Measurements from ENCODE around the gene DYNLT1.
"Not testable (repeated sequence)": the region's sequence is repeated elsewhere in the genome, so short reads cannot be mapped to it uniquely, and the experiment has no call there.

Gene DYNLT1

DNA sequence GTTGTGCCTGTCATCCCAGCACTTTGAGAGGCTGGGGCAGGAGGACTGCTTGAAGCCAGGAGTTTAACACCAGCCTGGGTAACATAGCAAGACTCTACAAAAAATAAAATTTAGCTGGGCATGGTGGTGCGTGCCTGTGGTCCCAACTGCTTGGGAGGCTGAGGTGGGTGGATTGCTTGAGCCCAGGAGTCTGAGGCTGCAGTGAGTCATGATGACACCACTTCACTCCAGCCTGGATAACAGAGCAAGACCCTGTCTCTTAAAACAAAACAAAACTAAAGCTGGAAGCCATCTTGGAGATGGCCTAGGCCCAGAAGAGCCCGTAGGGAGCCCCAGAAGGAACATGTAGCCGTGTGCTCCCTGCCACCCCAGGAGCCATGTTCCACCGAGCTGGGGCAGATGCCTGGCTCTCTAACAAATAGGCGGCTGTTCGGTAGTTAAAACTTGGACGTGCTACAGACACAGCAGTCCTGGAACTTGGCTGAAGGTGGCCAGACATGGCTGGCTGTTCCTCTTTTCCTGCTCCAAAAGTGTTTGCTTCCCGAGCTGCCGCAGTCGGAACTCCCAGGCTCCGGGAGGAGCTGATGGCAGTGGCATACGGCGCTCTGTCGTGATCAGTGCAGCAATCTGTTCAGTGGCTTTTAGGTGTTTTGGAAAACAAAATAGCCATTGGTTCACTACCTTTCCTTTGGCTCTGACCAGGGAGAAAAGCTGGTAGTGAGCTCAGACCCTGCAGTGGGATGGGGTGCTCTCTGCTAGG is 37.0 kb downstream of the DYNLT1 start:
- no peak for DNase-seq
- Mint-ChIP-seq H3K27me3 (no peaks in the 10 kb centered on the region), H3K4me3 (no peak overlapping the region), H3K9me3 (no peaks in the 10 kb centered on the region), H3K27ac (no peak overlapping the region), H3K4me1 (peaks cover 12% of the 10 kb centered on the region)
- no peak for ATAC-seq

DNA sequence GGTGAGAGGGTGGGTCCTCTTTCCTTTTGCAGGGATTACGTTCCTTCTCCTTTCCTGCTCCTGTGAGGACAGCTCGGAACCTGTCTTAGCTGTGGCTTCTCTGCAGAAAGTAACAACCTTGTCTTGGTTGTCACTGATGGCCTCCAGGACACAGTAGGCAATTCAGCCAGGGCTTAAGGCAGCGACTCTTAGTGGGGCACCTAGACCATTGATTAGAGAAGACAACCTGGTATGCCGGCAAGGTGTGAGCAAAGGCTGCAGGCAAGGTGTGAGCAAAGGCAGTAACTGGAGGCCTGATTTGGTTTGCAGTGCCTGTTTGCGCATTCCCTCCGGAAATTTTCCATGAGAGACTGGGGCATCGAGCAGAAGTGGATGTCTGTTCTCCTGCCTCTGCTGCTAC is 37.6 kb downstream of the DYNLT1 start:
- no peak for DNase-seq
- H3K4me1 Mint-ChIP-seq: peaks cover 12% of the 10 kb centered on the region

DNA sequence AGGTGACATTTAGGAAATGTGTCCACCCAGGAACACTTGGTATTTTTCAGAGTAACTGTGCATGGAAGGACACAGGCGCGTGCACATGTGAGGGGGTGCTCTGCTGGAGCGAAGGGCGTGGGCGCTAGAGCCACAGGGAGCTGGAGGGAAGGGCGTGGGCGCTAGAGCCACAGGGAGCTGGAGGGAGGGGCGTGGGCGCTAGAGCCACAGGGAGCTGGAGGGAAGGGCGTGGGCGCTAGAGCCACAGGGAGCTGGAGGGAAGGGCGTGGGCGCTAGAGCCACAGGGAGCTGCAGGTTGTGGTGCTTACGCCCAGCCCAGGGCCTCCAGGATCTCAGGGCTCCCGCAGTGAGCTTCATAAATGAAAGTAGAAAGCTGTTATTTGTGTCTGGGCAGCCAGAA is 38.5 kb downstream of the DYNLT1 start:
- peaks cover 12% of the 10 kb centered on the region for H3K4me1 Mint-ChIP-seq
- not testable (repeated sequence) for H3K9me3 Mint-ChIP-seq, H3K27ac Mint-ChIP-seq, H3K4me3 Mint-ChIP-seq, H3K27me3 Mint-ChIP-seq, DNase-seq, ATAC-seq

More for the DNA sequence above, 37.6 kb downstream of the DYNLT1 start:
- Mint-ChIP-seq H3K27ac (peak overlapping the region in 1 of 2 donors; percentile 55), H3K27me3 (no peaks in the 10 kb centered on the region), H3K4me3 (no peak overlapping the region), H3K9me3 (no peaks in the 10 kb centered on the region)
- ATAC-seq: no peak

- no peaks in the 10 kb centered on the region for H3K9me3 Mint-ChIP-seq
- ATAC-seq (peak; percentile 55), DNase-seq (peak; percentile 44 to 46)
Measured at GRCh38 chr6:158605266-158605878, 39.2 kb downstream of the DYNLT1 start.

DNA sequence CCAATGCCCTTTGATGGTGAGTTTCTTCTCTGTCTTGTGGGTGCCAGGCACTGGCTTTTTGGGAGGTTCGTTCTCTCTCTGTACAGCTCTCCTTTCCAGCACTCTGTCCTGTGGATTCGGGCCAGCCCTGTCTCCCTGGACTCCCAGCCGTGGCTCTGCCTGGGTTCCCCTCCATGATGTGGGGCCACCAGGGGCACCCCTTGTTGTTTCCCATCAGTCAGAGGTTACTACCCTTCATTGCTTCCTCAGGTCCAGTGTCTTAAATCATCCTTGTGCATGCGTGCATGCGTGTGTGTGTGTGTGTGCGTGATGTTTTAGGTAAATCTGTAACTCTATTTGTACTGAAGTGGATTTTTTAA is 40.5 kb downstream of the DYNLT1 start:
- Mint-ChIP-seq H3K9me3 (no peaks in the 10 kb centered on the region), H3K4me1 (peaks cover 12% of the 10 kb centered on the region), H3K27me3 (no peaks in the 10 kb centered on the region), H3K4me3 (no peak overlapping the region), H3K27ac (no peak overlapping the region)
- DNase-seq (no peak), ATAC-seq (no peak)

More at GRCh38 chr6:158605266-158605878, 39.2 kb downstream of the DYNLT1 start:
- no peak overlapping the region for H3K4me3 Mint-ChIP-seq
- no peaks in the 10 kb centered on the region for H3K27me3 Mint-ChIP-seq
- H3K27ac Mint-ChIP-seq: peak overlapping the region in 1 of 2 donors; percentile 40
- peaks cover 12% of the 10 kb centered on the region for H3K4me1 Mint-ChIP-seq

GRCh38 chr6:158603261-158604047 is 41.1 kb downstream of the DYNLT1 start:
- DNase-seq (no peak), ATAC-seq (no peak)
- H3K4me1 Mint-ChIP-seq: peaks cover 12% of the 10 kb centered on the region
- no peaks in the 10 kb centered on the region for H3K9me3 Mint-ChIP-seq
- no peaks in the 10 kb centered on the region for H3K27me3 Mint-ChIP-seq
- H3K27ac Mint-ChIP-seq: no peak overlapping the region
- no peak overlapping the region for H3K4me3 Mint-ChIP-seq

- no peak overlapping the region for H3K4me3 Mint-ChIP-seq
- H3K9me3 Mint-ChIP-seq: no peaks in the 10 kb centered on the region
- DNase-seq (no peak), ATAC-seq (no peak)
- H3K27me3 Mint-ChIP-seq: no peaks in the 10 kb centered on the region
- H3K4me1 Mint-ChIP-seq: peaks cover 13% of the 10 kb centered on the region
- no peak overlapping the region for H3K27ac Mint-ChIP-seq
Measured at GRCh38 chr6:158599635-158600034, 44.9 kb downstream of the DYNLT1 start.

GRCh38 chr6:158597565-158597964 is 47.0 kb downstream of the DYNLT1 start:
- DNase-seq: no peak
- Mint-ChIP-seq H3K4me1 (peaks cover 7% of the 10 kb centered on the region), H3K27me3 (no peaks in the 10 kb centered on the region), H3K4me3 (no peak overlapping the region), H3K27ac (no peak overlapping the region), H3K9me3 (no peaks in the 10 kb centered on the region)
- ATAC-seq: no peak

GRCh38 chr6:158596861-158597260 is 47.7 kb downstream of the DYNLT1 start:
- Mint-ChIP-seq H3K9me3 (no peaks in the 10 kb centered on the region), H3K4me3 (no peak overlapping the region), H3K27me3 (no peaks in the 10 kb centered on the region), H3K27ac (peak overlapping the region in 1 of 2 donors; percentile 63), H3K4me1 (peaks cover 7% of the 10 kb centered on the region)
- DNase-seq (no peak), ATAC-seq (no peak)

DNA sequence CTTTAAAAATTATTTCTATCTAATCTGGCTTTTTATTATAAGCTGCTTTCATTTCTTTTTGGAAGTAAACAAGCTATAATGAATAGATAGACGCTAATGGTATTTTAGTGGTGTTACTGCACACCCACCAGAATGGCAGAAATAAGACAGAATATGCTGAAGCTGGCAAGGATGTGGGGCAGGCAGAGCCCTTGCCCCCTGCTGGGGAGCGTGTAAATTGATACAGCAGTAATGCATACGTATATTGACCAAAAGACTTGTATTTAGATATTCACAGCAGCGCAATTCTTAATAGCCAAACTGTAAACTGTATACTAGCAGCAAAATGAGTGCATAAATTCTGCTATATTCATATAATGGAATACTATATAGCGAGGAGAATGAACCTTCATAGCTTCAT is 49.3 kb downstream of the DYNLT1 start:
- no peak overlapping the region for H3K27ac Mint-ChIP-seq
- H3K4me1 Mint-ChIP-seq: peaks cover 16% of the 10 kb centered on the region
- no peak for ATAC-seq
- H3K9me3 Mint-ChIP-seq: no peaks in the 10 kb centered on the region
- no peak overlapping the region for H3K4me3 Mint-ChIP-seq
- DNase-seq: no peak
- H3K27me3 Mint-ChIP-seq: no peaks in the 10 kb centered on the region

DNA sequence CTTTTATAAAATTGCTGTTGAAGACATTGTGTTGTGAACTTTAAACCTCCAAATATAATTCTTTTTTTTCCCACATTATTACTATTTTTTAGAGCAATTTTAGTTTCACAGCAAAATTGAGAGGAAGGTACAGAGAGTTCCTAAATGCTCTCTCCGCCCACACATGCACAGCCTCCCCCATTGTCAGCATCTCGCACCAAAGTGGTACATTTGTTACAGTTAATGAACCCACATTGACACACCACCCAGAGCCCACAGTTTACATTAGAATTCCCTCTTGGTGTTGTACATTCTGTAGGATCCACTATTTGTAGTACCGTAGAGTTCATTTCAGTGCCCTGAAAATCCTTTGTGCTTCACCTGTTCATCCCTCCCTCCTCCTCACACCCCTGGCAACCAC is 50.9 kb downstream of the DYNLT1 start:
- no peaks in the 10 kb centered on the region for H3K27me3 Mint-ChIP-seq
- no peak overlapping the region for H3K27ac Mint-ChIP-seq
- no peak for DNase-seq
- ATAC-seq: no peak
- peaks cover 16% of the 10 kb centered on the region for H3K4me1 Mint-ChIP-seq
- no peaks in the 10 kb centered on the region for H3K9me3 Mint-ChIP-seq
- no peak overlapping the region for H3K4me3 Mint-ChIP-seq

GRCh38 chr6:158591810-158592209 is 52.7 kb downstream of the DYNLT1 start:
- Mint-ChIP-seq H3K27ac (no peak overlapping the region), H3K4me3 (no peak overlapping the region), H3K4me1 (peaks cover 9% of the 10 kb centered on the region), H3K9me3 (no peaks in the 10 kb centered on the region), H3K27me3 (no peaks in the 10 kb centered on the region)
- ATAC-seq (no peak), DNase-seq (no peak)

DNA sequence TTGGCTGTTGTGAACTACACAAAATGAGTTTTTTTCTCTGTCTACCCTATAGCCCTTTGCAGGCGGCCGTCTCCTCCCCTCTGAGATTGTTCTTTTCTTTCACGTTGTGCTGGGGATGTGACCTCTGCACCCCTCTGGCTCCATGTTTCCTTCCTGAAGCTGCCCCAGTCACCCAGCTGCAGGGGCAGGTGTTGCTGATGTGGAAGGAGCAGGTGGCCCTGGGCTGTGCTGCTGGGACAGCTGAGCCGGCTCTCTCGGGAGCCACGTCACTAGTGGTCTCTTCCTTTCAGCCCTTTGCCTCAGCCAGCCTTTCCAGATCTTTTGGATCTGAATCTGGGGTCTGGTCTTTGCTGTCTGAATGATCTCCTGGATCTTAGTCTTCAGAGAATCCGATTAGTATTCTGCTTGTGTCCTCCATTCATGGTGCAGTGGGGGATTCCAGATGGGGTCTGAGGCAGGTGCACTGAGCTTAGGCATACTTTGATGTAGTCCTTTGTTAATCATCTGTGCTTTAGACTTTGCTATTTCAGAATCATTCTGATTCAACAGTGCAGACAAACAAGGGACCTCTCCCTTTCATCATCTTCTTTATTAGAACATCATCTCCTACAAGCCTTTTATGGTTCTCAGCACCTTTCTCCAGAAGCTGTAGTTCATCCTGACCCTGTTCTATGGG is 53.3 kb downstream of the DYNLT1 start:
- no peak overlapping the region for H3K4me3 Mint-ChIP-seq
- DNase-seq (no peak), ATAC-seq (no peak)
- H3K27ac Mint-ChIP-seq: no peak overlapping the region
- H3K9me3 Mint-ChIP-seq: no peaks in the 10 kb centered on the region
- no peaks in the 10 kb centered on the region for H3K27me3 Mint-ChIP-seq
- H3K4me1 Mint-ChIP-seq: peaks cover 9% of the 10 kb centered on the region

DNA sequence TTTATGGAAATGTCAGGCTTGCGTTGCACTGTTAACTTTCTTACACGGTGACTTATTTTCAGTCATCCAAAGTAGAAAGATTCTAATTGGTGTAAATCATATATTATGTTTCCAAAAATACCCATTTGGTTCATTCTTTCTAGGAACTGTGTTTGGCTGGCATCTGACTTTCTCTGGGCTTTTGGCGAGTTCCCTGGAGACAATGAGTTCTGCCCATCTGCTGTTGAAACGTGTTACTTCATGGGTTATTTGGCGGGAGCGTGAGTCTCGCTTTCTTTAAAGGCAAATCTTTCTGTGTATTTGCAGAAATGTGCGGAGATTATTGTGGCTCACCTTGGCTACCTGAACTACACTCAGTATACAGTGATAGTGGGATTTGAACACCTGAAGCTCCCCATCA is 55.2 kb downstream of the DYNLT1 start:
- no peak overlapping the region for H3K27ac Mint-ChIP-seq
- no peak overlapping the region for H3K4me3 Mint-ChIP-seq
- ATAC-seq (no peak), DNase-seq (no peak)
- peaks cover 9% of the 10 kb centered on the region for H3K4me1 Mint-ChIP-seq
- no peaks in the 10 kb centered on the region for H3K9me3 Mint-ChIP-seq
- no peaks in the 10 kb centered on the region for H3K27me3 Mint-ChIP-seq

DNA sequence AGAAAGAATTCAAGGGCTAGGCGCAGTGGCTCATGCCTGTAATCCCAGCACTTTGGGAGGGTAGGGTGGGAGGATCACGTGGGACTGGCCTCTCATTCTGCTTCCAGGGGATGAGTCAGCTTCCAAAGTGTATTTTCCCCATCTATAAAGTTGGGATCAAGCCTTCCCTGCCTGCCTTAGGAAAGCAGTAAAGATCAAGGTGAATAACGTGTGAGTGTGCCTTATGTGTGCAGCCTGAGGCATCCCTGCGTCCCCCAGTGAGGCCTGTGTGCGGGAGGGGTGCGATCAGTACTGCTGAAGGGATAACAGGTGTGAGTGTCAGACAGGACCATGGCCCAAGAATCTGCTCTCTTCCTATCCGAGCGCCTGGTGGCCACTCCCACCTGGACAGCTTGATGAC is 57.9 kb downstream of the DYNLT1 start:
- no peaks in the 10 kb centered on the region for H3K27me3 Mint-ChIP-seq
- ATAC-seq: no peak
- DNase-seq: no peak
- H3K9me3 Mint-ChIP-seq: no peaks in the 10 kb centered on the region
- peaks cover 9% of the 10 kb centered on the region for H3K4me1 Mint-ChIP-seq
- H3K27ac Mint-ChIP-seq: no peak overlapping the region
- H3K4me3 Mint-ChIP-seq: no peak overlapping the region

Measured in stimulated activated naive CD8-positive, alpha-beta T cell treated with anti-CD3 and anti-CD28 coated beads, Interleukin-15, amount 100 ng/mL, for 72 hours (primary cell).